HFFc6 (cell line): Measurements from ENCODE around the gene NTHL1. TPM values are rescaled to one million over a fixed set of nuclear protein-coding genes. Genes with fewer than 3 reads are reported as not detected.
A peak's percentile ranks its signal among the peaks of the same experiment; 100 is the strongest.

Experiments used
- DNase-seq: peaks from one replicate; pipeline ENCODE4 v3.0.0-alpha.2; 2018
- H3K27ac Mint-ChIP-seq: 2 replicates; pipeline ENCODE4 v1.8.0; 2020; ENCODE audit warnings: mild to moderate bottlenecking, mixed read lengths
- H3K27me3 Mint-ChIP-seq: 2 replicates; pipeline ENCODE4 v1.8.0; 2021; ENCODE audit warnings: mild to moderate bottlenecking, moderate library complexity, mixed read lengths; ENCODE audit not compliant: insufficient read depth
- H3K36me3 Mint-ChIP-seq: 2 replicates; pipeline ENCODE4 v1.8.0; 2021; ENCODE audit warnings: low read depth, mixed read lengths
- H3K4me1 Mint-ChIP-seq: 2 replicates; pipeline ENCODE4 v1.8.0; 2020; ENCODE audit warnings: low read depth, mixed read lengths
- H3K4me3 Mint-ChIP-seq: 2 replicates; pipeline ENCODE4 v1.8.0; 2020; ENCODE audit warnings: mild to moderate bottlenecking, moderate library complexity, mixed read lengths
- H3K9me3 Mint-ChIP-seq: 2 replicates; pipeline ENCODE4 v1.8.0; 2020; ENCODE audit warnings: mild to moderate bottlenecking, mixed read lengths
- total RNA-seq, 6 experiments: library from RNA; stranded (reverse); fragmentation: NEBNext Ultra II Directional; extraction: Animal tissue kit (Norgen Biotek cat#: 25700); gene quantifications; 2 replicates in 1 of 6; 3 replicates in 5 of 6; pipeline ENCODE4 v1.2.3, GENCODE V29; 2021
- TF ChIP-seq, protein P1 (sequence below): fragments of 200-600 bp; sonication (generic); IDR thresholded peaks from 2 replicates; pipeline ENCODE4 v1.5.0; 2021; ENCODE audit warnings: antibody characterized with exemption, mild to moderate bottlenecking

Gene NTHL1
- total RNA-seq, 6 experiments from 2014 or later, result 23.7 to 31.5 (median 26.4) TPM

DNA sequence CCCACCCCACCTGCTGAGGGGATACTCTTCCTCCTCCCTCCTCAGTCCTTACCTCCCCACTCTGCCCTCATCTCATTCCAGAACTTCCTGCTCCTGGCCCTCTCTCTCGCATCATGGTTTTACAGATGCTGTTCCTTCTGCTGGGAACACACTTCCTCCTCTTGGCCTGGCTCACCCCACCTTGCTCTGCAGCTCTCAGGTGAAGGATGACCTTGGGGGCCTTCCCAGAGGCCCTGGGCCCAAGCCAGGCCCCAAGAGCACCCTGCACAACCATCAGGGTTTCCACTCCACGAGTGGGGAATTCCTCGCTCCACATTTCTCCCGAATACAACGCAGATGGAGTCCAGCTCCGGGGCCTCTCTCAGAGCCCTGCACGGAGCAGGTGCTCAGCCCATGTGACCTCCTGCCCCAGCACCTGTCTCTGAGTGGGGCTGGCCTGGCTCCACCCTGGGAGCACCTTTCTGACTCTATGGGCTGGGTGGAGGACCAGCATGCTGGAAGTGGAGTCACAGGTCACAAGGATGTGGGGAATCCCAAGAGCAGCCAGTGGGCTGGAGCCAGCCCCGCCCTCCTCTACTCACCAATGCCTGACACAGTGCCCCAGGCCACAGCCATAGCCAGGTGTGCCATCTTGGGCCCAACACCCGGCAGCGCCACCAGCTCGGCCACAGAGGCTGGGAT is 4.5 kb downstream of the NTHL1 start:
- Mint-ChIP-seq H3K36me3 (no peaks in the 10 kb centered on the region), H3K4me3 (no peak overlapping the region), H3K27me3 (peaks cover 3% of the 10 kb centered on the region), H3K9me3 (no peaks in the 10 kb centered on the region), H3K27ac (no peak overlapping the region), H3K4me1 (peaks cover 30% of the 10 kb centered on the region)
- no peak for DNase-seq
- TF ChIP-seq, protein P1, sequence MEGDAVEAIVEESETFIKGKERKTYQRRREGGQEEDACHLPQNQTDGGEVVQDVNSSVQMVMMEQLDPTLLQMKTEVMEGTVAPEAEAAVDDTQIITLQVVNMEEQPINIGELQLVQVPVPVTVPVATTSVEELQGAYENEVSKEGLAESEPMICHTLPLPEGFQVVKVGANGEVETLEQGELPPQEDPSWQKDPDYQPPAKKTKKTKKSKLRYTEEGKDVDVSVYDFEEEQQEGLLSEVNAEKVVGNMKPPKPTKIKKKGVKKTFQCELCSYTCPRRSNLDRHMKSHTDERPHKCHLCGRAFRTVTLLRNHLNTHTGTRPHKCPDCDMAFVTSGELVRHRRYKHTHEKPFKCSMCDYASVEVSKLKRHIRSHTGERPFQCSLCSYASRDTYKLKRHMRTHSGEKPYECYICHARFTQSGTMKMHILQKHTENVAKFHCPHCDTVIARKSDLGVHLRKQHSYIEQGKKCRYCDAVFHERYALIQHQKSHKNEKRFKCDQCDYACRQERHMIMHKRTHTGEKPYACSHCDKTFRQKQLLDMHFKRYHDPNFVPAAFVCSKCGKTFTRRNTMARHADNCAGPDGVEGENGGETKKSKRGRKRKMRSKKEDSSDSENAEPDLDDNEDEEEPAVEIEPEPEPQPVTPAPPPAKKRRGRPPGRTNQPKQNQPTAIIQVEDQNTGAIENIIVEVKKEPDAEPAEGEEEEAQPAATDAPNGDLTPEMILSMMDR, result no peak

DNA sequence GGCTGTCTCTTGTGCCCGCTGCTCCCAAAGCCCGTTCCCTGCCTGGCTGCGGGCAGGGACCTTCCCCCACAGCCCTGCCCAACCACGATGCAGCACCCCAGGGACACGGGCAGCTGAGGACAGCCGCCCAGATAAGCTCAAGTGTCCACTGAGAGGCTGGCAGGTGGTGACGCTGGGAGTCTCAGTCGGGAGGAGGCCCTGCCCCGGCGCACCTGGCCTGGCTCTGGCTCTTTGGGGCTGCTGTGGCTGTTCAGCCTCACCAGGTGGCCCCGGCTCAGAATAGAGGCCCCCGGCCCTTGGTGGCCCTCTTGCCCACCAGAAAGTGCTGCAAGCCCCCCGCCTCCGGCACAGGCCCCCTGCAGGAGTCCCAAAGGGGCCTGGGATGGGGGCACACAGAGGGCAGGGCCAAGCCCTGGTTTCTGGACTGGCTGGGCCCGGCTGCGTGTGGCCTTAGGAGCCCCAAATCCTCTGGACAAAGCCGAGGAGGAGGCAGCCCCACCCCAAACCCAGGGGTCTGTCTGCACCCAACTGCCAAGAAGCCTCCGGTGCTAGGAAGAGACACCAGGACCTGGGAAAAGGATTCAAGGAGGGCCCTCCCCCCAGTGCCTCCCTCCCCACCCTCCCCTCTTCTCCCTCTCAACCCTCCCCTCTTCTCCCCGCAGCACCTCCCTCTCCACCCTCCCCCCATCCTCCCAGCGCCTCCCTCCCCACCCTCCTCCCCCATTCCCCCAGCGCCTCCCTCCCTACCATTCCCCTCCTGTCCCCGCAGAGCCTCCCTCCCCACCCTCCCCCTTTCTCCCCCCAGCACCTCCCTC is 5.3 kb downstream of the NTHL1 start:
- no peaks in the 10 kb centered on the region for H3K9me3 Mint-ChIP-seq
- TF ChIP-seq, protein P1, result no peak
- DNase-seq, result no peak
- H3K27ac Mint-ChIP-seq, result no peak overlapping the region
- peaks cover 5% of the 10 kb centered on the region for H3K27me3 Mint-ChIP-seq
- peaks cover 37% of the 10 kb centered on the region for H3K4me1 Mint-ChIP-seq
- H3K4me3 Mint-ChIP-seq, result no peak overlapping the region
- H3K36me3 Mint-ChIP-seq, result no peaks in the 10 kb centered on the region

DNA sequence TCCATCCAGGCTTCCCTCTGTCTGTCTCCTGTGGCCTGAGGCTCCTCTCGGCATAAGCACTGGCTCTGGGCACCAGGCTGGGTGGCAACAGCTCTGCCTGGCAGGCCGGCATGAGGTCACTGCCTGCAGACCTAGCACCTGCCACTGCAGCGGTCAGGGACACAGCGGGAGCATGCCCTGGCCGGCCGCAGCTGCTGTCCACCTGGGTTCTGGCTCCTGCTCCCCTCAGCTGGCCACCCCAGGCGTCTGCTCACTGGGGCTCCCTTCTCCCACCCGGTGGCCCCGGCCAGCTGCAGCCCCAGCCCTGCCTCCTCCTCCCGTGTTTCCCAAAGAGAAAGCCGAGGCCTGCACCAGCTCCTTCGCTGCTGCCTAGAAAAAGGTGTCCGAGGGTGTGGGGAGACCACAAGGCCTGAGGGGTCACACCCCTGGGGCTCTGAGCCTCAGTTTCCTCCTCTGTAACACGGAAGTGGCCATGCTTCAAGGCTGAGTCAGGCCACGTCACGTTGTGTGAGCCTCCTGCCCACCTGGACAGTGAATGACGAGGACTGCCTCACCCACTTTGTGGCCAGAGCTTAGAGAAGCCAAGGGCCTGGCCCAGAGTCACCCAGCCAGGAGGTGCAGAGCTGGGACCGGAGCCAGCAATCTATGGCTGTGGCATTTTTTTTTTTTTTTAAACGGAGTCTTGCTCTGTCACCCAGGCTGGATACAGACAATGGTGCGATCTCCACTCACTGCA is 6.7 kb downstream of the NTHL1 start:
- H3K4me1 Mint-ChIP-seq, result peaks cover 26% of the 10 kb centered on the region
- H3K4me3 Mint-ChIP-seq, result no peak overlapping the region
- peak overlapping the region; percentile 91 for H3K27ac Mint-ChIP-seq
- peaks cover 5% of the 10 kb centered on the region for H3K27me3 Mint-ChIP-seq
- H3K36me3 Mint-ChIP-seq, result no peaks in the 10 kb centered on the region
- no peaks in the 10 kb centered on the region for H3K9me3 Mint-ChIP-seq
- TF ChIP-seq, protein P1, result no peak
- peak; percentile 56 for DNase-seq

DNA sequence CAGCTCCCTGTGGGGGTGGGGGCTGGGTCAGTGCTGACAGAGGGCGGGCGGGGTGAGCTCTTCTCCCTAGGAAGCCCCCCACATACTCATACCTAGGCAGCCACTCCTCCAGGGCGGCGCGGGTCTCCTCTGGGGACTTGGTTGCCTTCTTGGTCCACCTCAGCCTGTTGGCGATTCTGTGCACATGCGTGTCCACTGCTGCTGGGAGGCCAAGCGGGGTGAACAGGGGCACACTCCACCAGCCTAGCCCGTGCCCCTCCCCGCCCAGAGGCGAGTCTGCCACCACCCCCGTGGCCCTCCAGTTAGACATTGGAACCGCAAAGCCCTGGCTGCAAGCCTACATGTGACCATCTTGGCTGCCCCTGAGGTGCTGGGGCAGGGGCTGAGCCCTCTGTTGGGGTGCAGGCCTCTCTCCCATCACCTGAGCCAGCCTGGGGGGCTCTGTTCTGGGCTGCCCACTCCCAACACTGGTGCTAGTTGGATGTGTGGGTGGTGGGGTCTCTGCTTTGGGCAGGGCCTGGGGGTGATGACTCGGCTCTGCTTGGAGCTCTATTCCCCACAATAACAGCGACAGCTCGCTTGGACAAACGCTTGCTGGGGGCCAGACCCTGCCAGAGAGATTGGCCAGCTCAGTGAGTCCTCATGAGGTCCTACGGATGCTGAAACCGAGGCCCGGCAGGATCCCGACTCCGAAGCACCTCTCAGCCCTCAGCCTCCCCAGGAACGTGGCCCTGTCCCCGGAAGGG is 7.4 kb downstream of the NTHL1 start:
- H3K9me3 Mint-ChIP-seq, result no peaks in the 10 kb centered on the region
- TF ChIP-seq, protein P1, result no peak
- no peak overlapping the region for H3K4me3 Mint-ChIP-seq
- H3K27me3 Mint-ChIP-seq, result peaks cover 5% of the 10 kb centered on the region
- no peaks in the 10 kb centered on the region for H3K36me3 Mint-ChIP-seq
- peaks cover 25% of the 10 kb centered on the region for H3K4me1 Mint-ChIP-seq
- peak overlapping the region; percentile 91 for H3K27ac Mint-ChIP-seq
- no peak for DNase-seq
